ENCODE results near the gene EIF2B5.

EIF2B5 gene

DNA sequence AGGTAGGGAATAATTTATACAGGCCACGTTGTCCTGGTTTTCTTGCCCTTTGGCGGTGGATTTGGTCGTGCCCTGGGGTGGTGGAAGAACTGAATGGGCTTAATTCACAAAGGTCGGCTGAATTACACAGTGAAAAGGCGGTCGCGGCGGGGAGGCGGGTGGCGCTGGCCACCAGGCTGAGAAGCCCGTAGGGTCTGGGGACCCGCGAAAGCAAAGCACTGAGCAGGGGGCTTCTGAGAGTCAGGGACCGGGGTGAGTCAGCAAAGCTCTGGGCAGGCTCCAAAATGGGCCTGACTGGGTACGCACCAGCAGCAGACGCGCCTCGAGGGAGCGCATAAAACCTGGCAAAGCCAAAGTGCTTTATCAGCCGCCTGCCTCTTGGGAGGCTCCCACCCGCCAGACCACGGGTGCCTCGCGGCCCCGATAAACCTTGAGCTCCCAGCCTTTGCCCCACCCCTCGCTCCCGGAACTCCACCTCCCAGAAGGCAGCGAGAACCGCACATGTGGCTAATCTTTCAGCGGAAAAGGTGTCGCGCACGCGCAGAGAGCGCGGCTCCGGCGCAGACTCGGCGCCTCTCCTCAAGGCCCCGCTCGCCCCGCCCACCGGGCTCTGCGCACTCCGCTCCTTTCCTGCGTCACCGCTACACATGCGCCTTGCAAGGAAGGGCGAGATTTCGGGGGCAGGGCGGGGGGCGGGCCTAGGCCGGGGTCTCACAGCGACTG lies 50.5 kb downstream of the EIF2B5 start:
- peak; percentile 99 for DNase-seq
- in situ Hi-C loops (cut with MboI; ENCODE audit: low pct_unique_long_range_greater_than_20kb, low sequenced_read_pairs), result no loop called here

DNA sequence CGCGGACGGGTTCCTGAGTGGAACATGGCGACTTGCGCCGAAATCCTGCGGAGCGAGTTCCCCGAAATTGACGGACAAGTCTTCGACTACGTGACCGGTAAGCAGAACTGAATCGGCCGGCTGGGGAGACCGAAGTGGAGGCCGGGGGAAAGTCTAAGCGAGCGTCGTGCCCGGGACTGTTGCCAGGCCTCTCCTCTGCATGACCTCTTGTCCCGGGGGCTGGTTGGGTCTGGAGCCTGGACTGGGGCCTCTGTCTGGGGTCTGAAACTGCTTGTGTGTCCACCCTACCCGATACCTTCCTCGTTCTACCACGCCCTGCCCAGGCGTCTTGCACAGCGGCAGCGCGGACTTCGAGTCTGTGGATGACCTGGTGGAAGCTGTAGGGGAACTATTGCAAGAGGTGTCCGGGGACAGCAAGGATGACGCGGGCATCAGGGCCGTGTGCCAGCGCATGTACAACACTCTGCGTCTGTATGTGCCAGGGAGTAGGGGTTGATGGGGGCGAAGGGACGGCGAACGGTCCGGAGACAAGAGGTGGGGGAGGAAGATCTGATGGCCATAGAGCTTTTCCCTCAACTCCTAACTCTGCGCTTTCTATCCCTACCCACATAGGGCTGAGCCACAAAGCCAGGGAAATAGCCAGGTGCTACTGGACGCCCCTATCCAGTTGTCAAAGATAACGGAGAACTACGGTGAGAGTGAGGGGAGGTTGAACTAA lies 51.2 kb downstream of the EIF2B5 start, which contains the start of gene ABCF3:
TSS of gene ABCF3 (plus strand) at position 16 of the 718 bp plus-strand sequence. CDS start at position 25, 9 bp downstream.
- DNase-seq, result no peak
- in situ Hi-C loops (cut with MboI; ENCODE audit: low pct_unique_long_range_greater_than_20kb, low sequenced_read_pairs), result no loop called here

- no peak for DNase-seq
- in situ Hi-C loops (cut with MboI; ENCODE audit: low pct_unique_long_range_greater_than_20kb, low sequenced_read_pairs), result no loop called here
Observed at GRCh38 chr3:184186902-184187207, 51.7 kb downstream of the EIF2B5 start.

- DNase-seq, result no peak
Observed at GRCh38 chr3:184188080-184188479, 52.9 kb downstream of the EIF2B5 start.

GRCh38 chr3:184189421-184189820 lies 54.3 kb downstream of the EIF2B5 start:
- in situ Hi-C loops (cut with MboI; ENCODE audit: low pct_unique_long_range_greater_than_20kb, low sequenced_read_pairs), result no loop called here

More at GRCh38 chr3:184188080-184188479, 52.9 kb downstream of the EIF2B5 start:
- in situ Hi-C loops (cut with MboI; ENCODE audit: low pct_unique_long_range_greater_than_20kb, low sequenced_read_pairs), result no loop called here

GRCh38 chr3:184192889-184193288 lies 57.7 kb downstream of the EIF2B5 start:
- no peak for DNase-seq
- in situ Hi-C loops (cut with MboI; ENCODE audit: low pct_unique_long_range_greater_than_20kb, low sequenced_read_pairs), result no loop called here

More at GRCh38 chr3:184189421-184189820, 54.3 kb downstream of the EIF2B5 start:
- no peak for DNase-seq

DNA sequence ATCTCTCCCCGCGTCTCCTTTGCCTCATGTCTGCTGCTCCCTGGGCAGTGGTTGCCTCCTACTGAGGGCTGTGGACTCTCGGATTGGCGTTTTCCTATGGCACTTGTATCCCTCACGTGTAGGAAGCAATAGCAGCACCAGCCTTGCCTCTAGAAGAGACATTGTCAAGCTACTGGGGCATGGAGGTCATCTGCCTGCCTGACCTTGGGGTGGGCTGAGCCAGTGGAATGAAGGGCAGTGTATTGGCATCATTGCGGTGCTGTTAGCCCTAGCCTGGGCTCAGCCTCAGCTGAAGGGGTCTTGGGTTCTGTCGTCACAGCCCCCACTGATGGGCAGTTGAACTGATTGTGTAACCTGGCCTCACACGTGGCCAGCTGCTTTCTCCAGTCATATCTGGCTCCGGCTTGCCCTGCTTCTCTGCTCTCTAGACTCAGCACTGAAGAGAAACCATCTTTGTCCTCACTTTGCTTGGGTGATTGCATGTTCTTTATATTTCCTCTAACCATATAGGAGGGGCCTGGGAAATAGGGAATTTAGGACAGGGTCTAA lies 58.9 kb downstream of the EIF2B5 start:
- in situ Hi-C loops (cut with MboI; ENCODE audit: low pct_unique_long_range_greater_than_20kb, low sequenced_read_pairs), result no loop called here
- no peak for DNase-seq

Measured in KBM-7 (cell line).